CD4-positive, alpha-beta T cell (primary cell): Measurements from ENCODE around the gene RASAL2. TPM values are rescaled to one million over a fixed set of nuclear protein-coding genes. Genes with fewer than 3 reads are reported as not detected.

ENCODE experiments used
- ATAC-seq: fragments of 200-7000 bp; cut with Tn5 transposase; one replicate; pipeline ENCODE4 v1.10.0; 2022; ENCODE audit warnings: mild to moderate bottlenecking; ENCODE audit not compliant: poor library complexity
- CTCF ChIA-PET: fragments of 350-600 bp; sonication (Branson Sonifier 250); formaldehyde crosslinking; loops from one replicate; lab custom pipeline; 2021; ENCODE audit warnings: antibody characterized with exemption, inconsistent platforms; lab: Charles Lee
- POLR2A ChIA-PET: fragments of 350-600 bp; sonication (Branson Sonifier 250); formaldehyde crosslinking; loops from one replicate; lab custom pipeline; 2021; ENCODE audit warnings: antibody characterized with exemption, inconsistent platforms; lab: Charles Lee
- DNase-seq, 14 experiments: peaks; one replicate each; pipeline ENCODE4 v3.0.0-alpha.2; 2013 to 2020; ENCODE audit warnings: mixed read lengths in 2 of 14
- H3K27ac ChIP-seq, 2 donors: one replicate each; pipeline versions ENCODE4 v1.5.1 to v1.7.0; 2013; ENCODE audit warnings: low read length in 2 of 2, low read depth in 1 of 2, mild to moderate bottlenecking in 1 of 2
- H3K27me3 ChIP-seq, 2 experiments: 1 replicate in 1 of 2; 2 replicates in 1 of 2; pipeline versions ENCODE4 v1.6.1 to v1.7.0; 2013; ENCODE audit warnings: low read length in 2 of 2, control low read depth in 1 of 2, mild to moderate bottlenecking in 1 of 2, moderate library complexity in 1 of 2; ENCODE audit not compliant: insufficient read depth in 2 of 2, control insufficient read depth in 1 of 2
- H3K36me3 ChIP-seq: one replicate; pipeline ENCODE4 v1.6.1; 2013; ENCODE audit warnings: low read length, control low read depth; ENCODE audit not compliant: insufficient read depth
- H3K4me1 ChIP-seq: one replicate; pipeline ENCODE4 v1.6.1; 2013; ENCODE audit warnings: low read length, control low read depth; ENCODE audit not compliant: insufficient read depth
- H3K4me3 ChIP-seq: one replicate; pipeline ENCODE4 v1.5.1; 2013; ENCODE audit warnings: mild to moderate bottlenecking, low read length, moderate library complexity
- H3K9me3 ChIP-seq, 2 experiments: 1 replicate in 1 of 2; 2 replicates in 1 of 2; pipeline versions ENCODE4 v1.6.1 to v1.7.0; 2013; ENCODE audit warnings: low read length in 2 of 2, mild to moderate bottlenecking in 2 of 2, control low read depth in 1 of 2, moderate library complexity in 1 of 2; ENCODE audit not compliant: control insufficient read depth in 1 of 2, insufficient read depth in 1 of 2
- H3K27ac Mint-ChIP-seq: one replicate; pipeline ENCODE4 v1.8.0; 2020; ENCODE audit warnings: mixed read lengths
- H3K27me3 Mint-ChIP-seq: one replicate; pipeline ENCODE4 v1.8.0; 2021; ENCODE audit warnings: mixed read lengths
- H3K36me3 Mint-ChIP-seq: one replicate; pipeline ENCODE4 v1.8.0; 2021; ENCODE audit warnings: low read depth, mixed read lengths
- H3K4me1 Mint-ChIP-seq: one replicate; pipeline ENCODE4 v1.8.0; 2021; ENCODE audit warnings: low read depth, mixed read lengths
- H3K4me3 Mint-ChIP-seq: one replicate; pipeline ENCODE4 v1.8.0; 2020; ENCODE audit warnings: mild to moderate bottlenecking, mixed read lengths
- H3K9me3 Mint-ChIP-seq: one replicate; pipeline ENCODE4 v1.8.0; 2020; ENCODE audit warnings: mixed read lengths
- intact Hi-C, 2 experiments: fragments of 100-400 bp; cut with DNase I in 1 of 2; cut with micrococcal nuclease in 1 of 2; formaldehyde crosslinking; loops; one replicate each; pipeline versions ENCODE4 v1.15.1 to v1.9.0; 2023 to 2025; cut with DNase I, micrococcal nuclease
- total RNA-seq, 174 experiments: library from RNA in 2 of 174; stranded (reverse) in 2 of 174; gene quantifications; one replicate each; pipeline ENCODE4 v1.2.3 and lab custom pipeline; 2021 to 2026
- TF ChIP-seq, protein P1 (sequence below): fragments of 200-600 bp; IDR thresholded peaks from one replicate; pipeline ENCODE4 v1.8.0; 2022; ENCODE audit warnings: antibody characterized with exemption, mild to moderate bottlenecking

Gene RASAL2
- total RNA-seq, 2 experiments from 2014 or later = 0.03 TPM; not detected in 1

DNA sequence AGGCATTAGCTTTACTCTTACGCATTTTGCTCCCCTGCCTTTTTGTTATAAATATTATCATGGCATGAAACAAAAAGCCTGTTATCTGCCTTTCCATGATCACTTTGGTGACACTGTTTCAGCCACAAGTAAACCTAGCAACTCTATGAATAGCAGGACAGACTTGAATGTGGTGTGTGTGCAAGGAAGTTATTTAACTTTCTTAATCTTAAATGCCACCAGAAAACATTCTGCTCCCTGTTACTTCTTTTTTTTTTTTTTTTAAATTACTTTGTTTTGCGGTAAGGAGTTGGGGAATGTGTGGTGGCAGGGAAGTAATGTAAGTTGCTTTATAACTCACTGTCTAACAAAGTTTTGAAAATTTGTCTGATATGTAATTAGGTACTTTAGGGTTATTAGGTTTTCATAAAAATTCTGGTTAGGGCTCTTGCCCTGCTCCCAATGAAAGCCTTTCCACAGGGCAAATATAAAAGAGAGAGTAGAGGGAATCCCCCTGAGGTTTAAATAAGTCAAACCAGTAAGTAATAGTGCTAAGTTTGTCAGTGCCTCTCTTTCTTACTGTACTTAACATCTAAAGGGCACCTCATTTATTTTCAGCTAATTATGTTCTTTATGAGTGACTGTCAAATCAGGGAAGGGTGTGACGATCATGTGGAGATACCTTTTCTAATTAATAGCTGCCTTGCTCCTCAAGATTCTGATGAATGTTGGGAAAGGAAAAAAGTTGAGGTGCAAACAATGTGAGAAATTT lies 39.5 kb downstream of the RASAL2 start:
- H3K4me3 ChIP-seq = no peak overlapping the region
- peaks cover 2% of the 10 kb centered on the region for H3K9me3 Mint-ChIP-seq
- ChIA-PET CTCF (no interaction called here), POLR2A (no interaction called here)
- no peaks in the 10 kb centered on the region for H3K4me1 Mint-ChIP-seq
- DNase-seq (no peak), ATAC-seq (no peak)
- H3K27ac Mint-ChIP-seq = no peak overlapping the region
- H3K9me3 ChIP-seq = peaks cover 0 to 3% of the 10 kb centered on the region in 2 experiments
- no peaks in the 10 kb centered on the region for H3K27me3 ChIP-seq
- no peaks in the 10 kb centered on the region for H3K36me3 Mint-ChIP-seq
- no peaks in the 10 kb centered on the region for H3K36me3 ChIP-seq
- H3K27me3 Mint-ChIP-seq = no peaks in the 10 kb centered on the region
- H3K4me3 Mint-ChIP-seq = no peak overlapping the region
- TF ChIP-seq, protein P1, sequence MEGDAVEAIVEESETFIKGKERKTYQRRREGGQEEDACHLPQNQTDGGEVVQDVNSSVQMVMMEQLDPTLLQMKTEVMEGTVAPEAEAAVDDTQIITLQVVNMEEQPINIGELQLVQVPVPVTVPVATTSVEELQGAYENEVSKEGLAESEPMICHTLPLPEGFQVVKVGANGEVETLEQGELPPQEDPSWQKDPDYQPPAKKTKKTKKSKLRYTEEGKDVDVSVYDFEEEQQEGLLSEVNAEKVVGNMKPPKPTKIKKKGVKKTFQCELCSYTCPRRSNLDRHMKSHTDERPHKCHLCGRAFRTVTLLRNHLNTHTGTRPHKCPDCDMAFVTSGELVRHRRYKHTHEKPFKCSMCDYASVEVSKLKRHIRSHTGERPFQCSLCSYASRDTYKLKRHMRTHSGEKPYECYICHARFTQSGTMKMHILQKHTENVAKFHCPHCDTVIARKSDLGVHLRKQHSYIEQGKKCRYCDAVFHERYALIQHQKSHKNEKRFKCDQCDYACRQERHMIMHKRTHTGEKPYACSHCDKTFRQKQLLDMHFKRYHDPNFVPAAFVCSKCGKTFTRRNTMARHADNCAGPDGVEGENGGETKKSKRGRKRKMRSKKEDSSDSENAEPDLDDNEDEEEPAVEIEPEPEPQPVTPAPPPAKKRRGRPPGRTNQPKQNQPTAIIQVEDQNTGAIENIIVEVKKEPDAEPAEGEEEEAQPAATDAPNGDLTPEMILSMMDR = no peak
- H3K4me1 ChIP-seq = no peaks in the 10 kb centered on the region
- intact Hi-C loops = no loop called here
- H3K27ac ChIP-seq = no peak overlapping the region

DNA sequence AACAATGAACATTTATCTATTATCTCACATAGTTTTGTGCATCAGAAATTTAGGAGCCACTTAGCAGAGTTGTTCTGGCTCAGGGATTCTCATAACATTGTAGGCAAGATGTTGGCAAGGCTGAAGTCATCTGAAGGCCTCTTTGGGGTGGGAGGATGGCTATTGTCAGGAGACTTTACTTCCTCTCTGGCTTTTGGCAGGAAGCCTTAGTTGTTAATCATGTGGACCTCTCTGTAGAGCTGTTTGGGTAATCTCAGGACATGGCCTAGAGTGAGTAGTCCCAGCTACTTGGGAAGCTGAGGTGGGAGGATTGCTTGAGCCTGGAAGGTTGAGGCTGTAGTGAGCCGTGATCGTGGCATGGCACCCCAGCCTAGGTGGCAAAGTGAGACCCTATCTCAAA lies 40.2 kb downstream of the RASAL2 start:
- Histone ChIP-seq H3K4me1 (no peaks in the 10 kb centered on the region), H3K27me3 (no peaks in the 10 kb centered on the region), H3K9me3 (peaks cover 0 to 3% of the 10 kb centered on the region in 2 experiments), H3K27ac (no peak overlapping the region), H3K4me3 (no peak overlapping the region), H3K36me3 (no peaks in the 10 kb centered on the region)
- TF ChIP-seq, protein P1 = no peak
- DNase-seq = peak in 2 of 14 experiments; percentile 3 to 7
- no peak overlapping the region for H3K27ac Mint-ChIP-seq
- H3K36me3 Mint-ChIP-seq = no peaks in the 10 kb centered on the region
- ATAC-seq = no peak
- H3K27me3 Mint-ChIP-seq = no peaks in the 10 kb centered on the region
- H3K4me1 Mint-ChIP-seq = no peaks in the 10 kb centered on the region
- ChIA-PET CTCF (no interaction called here), POLR2A (no interaction called here)
- intact Hi-C loops = no loop called here
- peaks cover 2% of the 10 kb centered on the region for H3K9me3 Mint-ChIP-seq
- H3K4me3 Mint-ChIP-seq = no peak overlapping the region

DNA sequence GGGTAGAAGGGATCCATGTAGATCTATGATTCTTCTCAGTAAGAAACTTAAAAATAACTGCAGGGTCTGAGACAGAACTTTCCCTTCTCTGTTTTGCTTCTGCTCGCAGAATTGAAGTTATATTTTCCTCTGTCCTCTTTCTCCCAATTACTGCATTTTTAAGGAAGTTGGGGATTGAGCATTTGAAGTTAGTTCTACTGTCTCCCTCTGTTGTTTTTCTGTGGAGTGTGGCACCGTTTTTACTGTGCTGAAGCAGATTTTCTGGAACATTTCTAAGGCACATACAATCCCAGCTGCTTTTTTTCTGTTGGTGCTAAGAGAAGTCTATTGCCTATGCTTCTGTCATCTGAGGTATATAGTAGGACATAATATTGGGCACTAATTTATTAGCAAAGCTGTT lies 43.3 kb downstream of the RASAL2 start:
- ATAC-seq = no peak
- Mint-ChIP-seq H3K9me3 (peaks cover 8% of the 10 kb centered on the region), H3K36me3 (no peaks in the 10 kb centered on the region), H3K4me1 (no peaks in the 10 kb centered on the region), H3K4me3 (no peak overlapping the region), H3K27ac (no peak overlapping the region), H3K27me3 (no peaks in the 10 kb centered on the region)
- CTCF ChIA-PET = interaction anchor here (1.5 kb wide), 1 partner anchor 11 kb away, joined by 3 read pairs; no protein-coding TSS in a partner anchor
- POLR2A ChIA-PET = no interaction called here
- intact Hi-C loops = no loop called here
- no peak for DNase-seq
- Histone ChIP-seq H3K27me3 (no peaks in the 10 kb centered on the region), H3K9me3 (peaks cover 0 to 3% of the 10 kb centered on the region in 2 experiments), H3K4me3 (no peak overlapping the region), H3K27ac (no peak overlapping the region), H3K36me3 (no peaks in the 10 kb centered on the region), H3K4me1 (no peaks in the 10 kb centered on the region)
- TF ChIP-seq, protein P1 = no peak
